Vagina (tissue), 2 donors: Measurements from ENCODE around the gene SMIM1. TPM values are rescaled to one million over a fixed set of nuclear protein-coding genes. Genes with fewer than 3 reads are reported as not detected.

Source experiments
- DNase-seq, 2 donors: peaks; one replicate each; pipeline ENCODE4 v3.0.0-alpha.2; 2017; ENCODE audit errors: extremely low spot score in 2 of 2
- H3K27ac ChIP-seq: fragments of 200-600 bp; sonication (generic); one replicate; pipeline ENCODE4 v1.5.1; 2019
- H3K27me3 ChIP-seq: fragments of 200-600 bp; sonication (generic); one replicate; pipeline ENCODE4 v1.5.1; 2019
- H3K36me3 ChIP-seq, 2 donors: fragments of 200-600 bp; sonication (generic); one replicate each; pipeline ENCODE4 v1.5.1; 2017 to 2019
- H3K4me1 ChIP-seq: fragments of 200-600 bp; sonication (generic); one replicate; pipeline ENCODE4 v1.5.1; 2019
- H3K4me3 ChIP-seq, 2 donors: fragments of 200-600 bp; sonication (generic); 1 replicate in 1 of 2; 2 replicates in 1 of 2; pipeline ENCODE4 v1.5.1; 2016 to 2019
- H3K9me3 ChIP-seq: fragments of 200-600 bp; sonication (generic); one replicate; pipeline ENCODE4 v1.5.1; 2019
- POLR2A ChIP-seq, 2 donors: fragments of 450-650 bp; IDR thresholded peaks; one replicate each; pipeline ENCODE4 v1.6.1; 2017; ENCODE audit warnings: antibody characterized with exemption in 2 of 2, mild to moderate bottlenecking in 2 of 2, moderate library complexity in 2 of 2
- POLR2AphosphoS5 ChIP-seq, 2 donors: sonication (generic); formaldehyde crosslinking; IDR thresholded peaks; one replicate each; pipeline ENCODE4 v1.9.0; 2017; ENCODE audit warnings: antibody characterized with exemption in 2 of 2, mild to moderate bottlenecking in 2 of 2, low read depth in 1 of 2; ENCODE audit not compliant: insufficient read depth in 1 of 2
- intact Hi-C: fragments of 100-400 bp; cut with DNase I; formaldehyde crosslinking; loops from one replicate; pipeline ENCODE4 v1.15.1; 2023
- total RNA-seq: library from RNA; depleted of rRNA; stranded (reverse); fragments of >200 nt; gene quantifications from one replicate; pipeline ENCODE4 v1.2.3, GENCODE V29; 2016
- TF ChIP-seq, protein P1 (sequence below), 3 experiments: fragments of 450-650 bp in 2 of 3; fragments of 200-600 bp in 1 of 3; sonication (generic) in 1 of 3; IDR thresholded peaks; one replicate each; pipeline ENCODE4 v1.5.1; 2017 to 2019; ENCODE audit warnings: antibody characterized with exemption in 3 of 3, mild to moderate bottlenecking in 2 of 3, moderate library complexity in 2 of 3

The SMIM1 gene
- total RNA-seq, 1 donor from 2014 or later, result not detected

- intact Hi-C loops, result no loop called here
- Histone ChIP-seq H3K27me3 (no peaks in the 10 kb centered on the region), H3K9me3 (no peaks in the 10 kb centered on the region), H3K36me3 (peaks cover 0 to 18% of the 10 kb centered on the region in 2 donors), H3K4me1 (no peaks in the 10 kb centered on the region), H3K27ac (no peak overlapping the region), H3K4me3 (no peak overlapping the region)
- no peak for DNase-seq
- TF ChIP-seq POLR2A (IDR thresholded peaks at IDR 0.05), result no peak
- no peak for TF ChIP-seq POLR2AphosphoS5 (IDR thresholded peaks at IDR 0.05; ENCODE audit: insufficient read depth in 1 of 2, low read depth in 1 of 2)
- TF ChIP-seq, protein P1, sequence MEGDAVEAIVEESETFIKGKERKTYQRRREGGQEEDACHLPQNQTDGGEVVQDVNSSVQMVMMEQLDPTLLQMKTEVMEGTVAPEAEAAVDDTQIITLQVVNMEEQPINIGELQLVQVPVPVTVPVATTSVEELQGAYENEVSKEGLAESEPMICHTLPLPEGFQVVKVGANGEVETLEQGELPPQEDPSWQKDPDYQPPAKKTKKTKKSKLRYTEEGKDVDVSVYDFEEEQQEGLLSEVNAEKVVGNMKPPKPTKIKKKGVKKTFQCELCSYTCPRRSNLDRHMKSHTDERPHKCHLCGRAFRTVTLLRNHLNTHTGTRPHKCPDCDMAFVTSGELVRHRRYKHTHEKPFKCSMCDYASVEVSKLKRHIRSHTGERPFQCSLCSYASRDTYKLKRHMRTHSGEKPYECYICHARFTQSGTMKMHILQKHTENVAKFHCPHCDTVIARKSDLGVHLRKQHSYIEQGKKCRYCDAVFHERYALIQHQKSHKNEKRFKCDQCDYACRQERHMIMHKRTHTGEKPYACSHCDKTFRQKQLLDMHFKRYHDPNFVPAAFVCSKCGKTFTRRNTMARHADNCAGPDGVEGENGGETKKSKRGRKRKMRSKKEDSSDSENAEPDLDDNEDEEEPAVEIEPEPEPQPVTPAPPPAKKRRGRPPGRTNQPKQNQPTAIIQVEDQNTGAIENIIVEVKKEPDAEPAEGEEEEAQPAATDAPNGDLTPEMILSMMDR (IDR thresholded peaks at IDR 0.05), result no peak
These were observed 37.9 kb upstream of the SMIM1 start for GRCh38 chr1:3734602-3735001.

DNA sequence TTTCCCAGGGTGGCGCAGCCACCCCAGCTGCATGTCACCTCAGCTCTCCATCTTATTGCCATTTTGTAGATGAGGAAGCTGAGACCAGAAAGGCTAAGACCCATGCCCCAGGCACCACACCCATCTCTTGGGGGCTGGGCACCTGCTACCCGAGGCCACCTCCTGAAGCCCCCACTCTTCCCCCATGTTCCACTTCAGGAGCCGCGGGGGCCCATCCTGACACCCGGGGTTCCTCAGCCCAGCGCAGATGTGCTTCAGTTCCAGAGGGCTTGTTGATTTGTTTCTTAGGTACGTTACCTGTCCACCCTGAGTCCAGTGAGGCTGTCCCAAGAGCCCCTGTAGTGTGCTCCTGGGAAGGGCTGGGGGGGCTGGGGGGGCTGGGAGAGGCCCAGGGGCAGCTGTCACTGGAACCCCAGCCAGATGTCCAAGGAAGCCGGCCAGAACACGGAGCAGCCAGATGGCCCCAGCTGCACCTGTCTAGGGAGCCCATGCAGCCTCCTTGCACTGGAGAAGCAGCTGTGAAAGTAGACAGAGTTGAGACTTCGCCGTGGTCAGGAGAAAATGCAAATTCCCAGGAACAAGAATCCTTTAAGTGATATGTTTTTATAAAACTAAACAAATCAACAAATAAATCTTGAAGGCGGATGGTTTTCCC, 37.4 kb upstream of the SMIM1 start:
- no peak for TF ChIP-seq POLR2A (IDR thresholded peaks at IDR 0.05)
- TF ChIP-seq, protein P1 (IDR thresholded peaks at IDR 0.05), result no peak
- no peak for TF ChIP-seq POLR2AphosphoS5 (IDR thresholded peaks at IDR 0.05; ENCODE audit: insufficient read depth in 1 of 2, low read depth in 1 of 2)
- H3K36me3 ChIP-seq, result peaks cover 0 to 22% of the 10 kb centered on the region in 2 donors

GRCh38 chr1:3735688-3736087, 36.9 kb upstream of the SMIM1 start:
- H3K9me3 ChIP-seq, result no peaks in the 10 kb centered on the region
- no peaks in the 10 kb centered on the region for H3K4me1 ChIP-seq
- intact Hi-C loops, result no loop called here
- no peak overlapping the region for H3K27ac ChIP-seq
- DNase-seq, result no peak
- H3K27me3 ChIP-seq, result no peaks in the 10 kb centered on the region
- TF ChIP-seq POLR2A (IDR thresholded peaks at IDR 0.05) (no peak), POLR2AphosphoS5 (IDR thresholded peaks at IDR 0.05; ENCODE audit: insufficient read depth in 1 of 2, low read depth in 1 of 2) (no peak)
- TF ChIP-seq, protein P1 (IDR thresholded peaks at IDR 0.05), result no peak
- H3K36me3 ChIP-seq, result peaks cover 0 to 26% of the 10 kb centered on the region in 2 donors
- H3K4me3 ChIP-seq, result no peak overlapping the region

More for the DNA sequence above, 37.4 kb upstream of the SMIM1 start:
- intact Hi-C loops, result no loop called here
- Histone ChIP-seq H3K27me3 (no peaks in the 10 kb centered on the region), H3K4me1 (no peaks in the 10 kb centered on the region), H3K27ac (no peak overlapping the region), H3K4me3 (no peak overlapping the region), H3K9me3 (no peaks in the 10 kb centered on the region)
- DNase-seq, result no peak

DNA sequence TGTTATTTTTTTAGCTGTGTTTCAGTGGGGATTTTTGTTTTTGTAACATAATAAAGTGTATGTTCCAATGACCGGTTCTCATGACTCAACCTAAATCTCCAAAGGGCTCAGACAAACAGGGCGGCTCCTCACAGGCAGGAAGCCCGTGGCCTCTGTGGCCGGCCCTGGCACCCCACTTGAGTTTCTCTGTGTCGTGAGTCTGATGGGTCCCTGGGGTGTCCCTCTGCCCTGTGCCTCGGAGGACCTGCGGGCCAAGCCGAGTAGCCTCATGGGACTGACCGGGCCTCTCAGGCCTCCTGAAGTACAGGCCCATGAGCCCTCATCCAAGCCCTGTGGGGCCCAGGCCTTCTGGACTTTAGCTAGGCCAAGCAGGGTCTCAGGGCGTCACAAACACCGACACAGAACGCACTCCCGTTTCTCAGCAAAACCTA, 36.4 kb upstream of the SMIM1 start:
- H3K4me1 ChIP-seq, result no peaks in the 10 kb centered on the region
- H3K36me3 ChIP-seq, result peaks cover 0 to 26% of the 10 kb centered on the region in 2 donors

DNA sequence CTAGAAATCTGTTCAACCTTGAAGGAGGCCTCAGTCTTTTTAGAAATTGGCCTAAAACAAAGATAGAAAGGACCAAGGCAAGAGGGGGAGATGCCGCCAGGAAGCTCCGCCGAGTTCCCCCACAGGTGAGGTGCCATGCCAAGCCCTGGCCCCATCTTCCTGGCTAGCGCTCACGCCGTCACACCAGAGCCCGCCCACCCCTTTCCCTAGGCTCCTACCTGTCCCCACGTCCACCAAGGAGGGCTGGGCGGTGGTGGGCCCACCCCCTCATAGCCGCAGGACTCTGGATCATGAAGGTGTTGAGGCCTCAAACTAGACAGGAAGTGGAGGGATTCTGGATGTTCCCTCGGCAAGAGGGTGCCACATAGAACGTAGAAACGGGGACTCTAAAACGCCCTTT, 35.8 kb upstream of the SMIM1 start:
- H3K4me1 ChIP-seq, result no peaks in the 10 kb centered on the region
- intact Hi-C loops, result no loop called here
- H3K27ac ChIP-seq, result no peak overlapping the region
- H3K36me3 ChIP-seq, result peaks cover 0 to 31% of the 10 kb centered on the region in 2 donors
- H3K27me3 ChIP-seq, result no peaks in the 10 kb centered on the region
- no peaks in the 10 kb centered on the region for H3K9me3 ChIP-seq
- no peak for DNase-seq
- TF ChIP-seq, protein P1 (IDR thresholded peaks at IDR 0.05), result no peak
- TF ChIP-seq POLR2AphosphoS5 (IDR thresholded peaks at IDR 0.05; ENCODE audit: insufficient read depth in 1 of 2, low read depth in 1 of 2) (no peak), POLR2A (IDR thresholded peaks at IDR 0.05) (no peak)
- no peak overlapping the region for H3K4me3 ChIP-seq

More for the DNA sequence above, 36.4 kb upstream of the SMIM1 start:
- DNase-seq, result no peak
- Histone ChIP-seq H3K27me3 (no peaks in the 10 kb centered on the region), H3K27ac (no peak overlapping the region), H3K9me3 (no peaks in the 10 kb centered on the region), H3K4me3 (no peak overlapping the region)
- intact Hi-C loops, result no loop called here
- TF ChIP-seq POLR2A (IDR thresholded peaks at IDR 0.05) (no peak), POLR2AphosphoS5 (IDR thresholded peaks at IDR 0.05; ENCODE audit: insufficient read depth in 1 of 2, low read depth in 1 of 2) (no peak)
- TF ChIP-seq, protein P1 (IDR thresholded peaks at IDR 0.05), result no peak
